Measurements from ENCODE around the gene WDR33. TPM values are rescaled to one million over a fixed set of nuclear protein-coding genes. Genes with fewer than 3 reads are reported as not detected.
A peak's percentile ranks its signal among the peaks of the same experiment; 100 is the strongest.

Gene WDR33
- total and polyA plus RNA-seq, 2 of the 13 experiments (the other 11 are each of a cell fraction or from before 2014, with no cell fraction given), result 54.9 to 78.2 TPM

- 0 out of 2 replicates have a peak, but pooled peaks have one; percentile 49 for TF ChIP-seq ZBTB43 (CRISPR knock-in tag; conservative IDR thresholded peaks at IDR 0.05)
- TF ChIP-seq TGIF2 (CRISPR knock-in tag; IDR thresholded peaks at IDR 0.05), result no peak
- TF ChIP-seq JARID2 (CRISPR knock-in tag; IDR thresholded peaks at IDR 0.05; ENCODE audit: insufficient replicate concordance), result no peak
- TF ChIP-seq NR2F1 (CRISPR knock-in tag; IDR thresholded peaks at IDR 0.05), result 0 out of 4 replicates have a peak, but pooled peaks of 1 of the 2 experiments have one; percentile 19
- peak; percentile 39; the same call in 1 of the 3 replicates for TF ChIP-seq MXI1 (IDR thresholded peaks at IDR 0.05; ENCODE audit: borderline replicate concordance, low read depth, low read length)
- no peak for TF ChIP-seq TERF1 (CRISPR knock-in tag; IDR thresholded peaks at IDR 0.05)
- no peak for TF ChIP-seq ZZZ3 (CRISPR knock-in tag; IDR thresholded peaks at IDR 0.05; ENCODE audit: borderline replicate concordance)
- peak; percentile 62 for TF ChIP-seq MIXL1 (CRISPR knock-in tag; IDR thresholded peaks at IDR 0.05)
- peak; percentile 84; the same call in 1 of the 2 replicates for TF ChIP-seq BCL6 (CRISPR knock-in tag; IDR thresholded peaks at IDR 0.05)
- TF ChIP-seq ZC3H13 (CRISPR knock-in tag; IDR thresholded peaks at IDR 0.05), result no peak
- no peak for TF ChIP-seq GABPB1 (CRISPR knock-in tag; IDR thresholded peaks at IDR 0.05)
- no peak for TF ChIP-seq SUZ12 (IDR thresholded peaks at IDR 0.05; ENCODE audit: low read depth, low read length)
- peak; percentile 85 for TF ChIP-seq ASH2L (IDR thresholded peaks at IDR 0.05; ENCODE audit: insufficient read length, low read depth, low read length)
- TF ChIP-seq GATA4 (IDR thresholded peaks at IDR 0.05; ENCODE audit: borderline replicate concordance, low read depth), result peak; percentile 54; the same call in 1 of the 2 replicates
- TF ChIP-seq ARID5B (CRISPR knock-in tag; IDR thresholded peaks at IDR 0.05), result peak; percentile 92
- TF ChIP-seq ZNF512B (CRISPR knock-in tag; IDR thresholded peaks at IDR 0.05; ENCODE audit: borderline replicate concordance), result peak; percentile 44; the same call in 1 of the 2 replicates
- TF ChIP-seq NR2F6 (IDR thresholded peaks at IDR 0.05), result peak; percentile 44
- peak; percentile 42; the same call in 1 of the 2 replicates for TF ChIP-seq NR2F6 (CRISPR knock-in tag; IDR thresholded peaks at IDR 0.05)
- peak; percentile 80 for TF ChIP-seq CREB1 (IDR thresholded peaks at IDR 0.05)
- TF ChIP-seq CREB1 (CRISPR knock-in tag; IDR thresholded peaks at IDR 0.05), result peak; percentile 66; the same call in 1 of the 2 replicates
- peak; percentile 17; the same call in 1 of the 2 replicates for TF ChIP-seq ARNTL (CRISPR knock-in tag; IDR thresholded peaks at IDR 0.05)
- no peak for TF ChIP-seq NBN (conservative IDR thresholded peaks at IDR 0.05)
Measured at GRCh38 chr2:127784965-127785518, 25.9 kb downstream of the WDR33 start (continued).
